NCI-H748 treated with DMSO at 0.1 percent for 48 hours (cell line): ENCODE data around the gene GSE1.

Experiments used
- DNase-seq: peaks from one replicate; lab custom pipeline; 2025; lab: John Stamatoyannopoulos, UW

The GSE1 gene

GRCh38 chr16:85634747-85635544 is 21.8 kb downstream of the GSE1 start:
- DNase-seq = no peak

- no peak for DNase-seq
These were observed 22.5 kb downstream of the GSE1 start for GRCh38 chr16:85635545-85636140.

GRCh38 chr16:85636234-85636812 is 23.2 kb downstream of the GSE1 start:
- DNase-seq = no peak

GRCh38 chr16:85637061-85637807 is 24.1 kb downstream of the GSE1 start:
- DNase-seq = no peak

- no peak for DNase-seq
These were observed 24.9 kb downstream of the GSE1 start for GRCh38 chr16:85637808-85638647.

GRCh38 chr16:85638695-85639409 is 25.7 kb downstream of the GSE1 start:
- DNase-seq = no peak

- DNase-seq = no peak
These were observed 26.6 kb downstream of the GSE1 start for GRCh38 chr16:85639529-85640253.

GRCh38 chr16:85640254-85640558 is 27.1 kb downstream of the GSE1 start:
- DNase-seq = no peak

- DNase-seq = no peak
These were observed 27.5 kb downstream of the GSE1 start for GRCh38 chr16:85640585-85640984.

GRCh38 chr16:85641305-85641704 is 28.2 kb downstream of the GSE1 start:
- DNase-seq = no peak

- DNase-seq = no peak
These were observed 28.7 kb downstream of the GSE1 start for GRCh38 chr16:85641776-85642176.

GRCh38 chr16:85642762-85643358 is 29.7 kb downstream of the GSE1 start:
- no peak for DNase-seq

GRCh38 chr16:85643631-85644030 is 30.5 kb downstream of the GSE1 start:
- no peak for DNase-seq

- no peak for DNase-seq
These were observed 31.1 kb downstream of the GSE1 start for GRCh38 chr16:85644093-85644712.

- DNase-seq = no peak
These were observed 32.0 kb downstream of the GSE1 start for GRCh38 chr16:85645021-85645589.

GRCh38 chr16:85646358-85646907 is 33.3 kb downstream of the GSE1 start:
- no peak for DNase-seq

GRCh38 chr16:85646976-85647375 is 33.9 kb downstream of the GSE1 start:
- no peak for DNase-seq

GRCh38 chr16:85648070-85648714 is 35.1 kb downstream of the GSE1 start:
- DNase-seq = no peak

GRCh38 chr16:85648805-85649204 is 35.7 kb downstream of the GSE1 start:
- no peak for DNase-seq
